ENCODE results near the gene EYA3.

The EYA3 gene

GRCh38 chr1:28073867-28074266 is 14.5 kb downstream of the EYA3 start:
- no peak for TF ChIP-seq CTCF (IDR thresholded peaks at IDR 0.05; ENCODE audit: low read depth, low read length)
- no peak for DNase-seq (ENCODE audit: low read depth in 2 of 2)

GRCh38 chr1:28071813-28072212 is 16.6 kb downstream of the EYA3 start:
- TF ChIP-seq CTCF (IDR thresholded peaks at IDR 0.05; ENCODE audit: low read depth, low read length) = no peak
- no peak overlapping the region for H3K4me3 ChIP-seq (replicated peaks in 1 of 2; ENCODE audit: low read depth in 2 of 2, low read length in 2 of 2)
- no peak for DNase-seq (ENCODE audit: low read depth in 2 of 2)

More at GRCh38 chr1:28073867-28074266, 14.5 kb downstream of the EYA3 start:
- no peak overlapping the region for H3K4me3 ChIP-seq (replicated peaks in 1 of 2; ENCODE audit: low read depth in 2 of 2, low read length in 2 of 2)

- no peak for TF ChIP-seq CTCF (IDR thresholded peaks at IDR 0.05; ENCODE audit: low read depth, low read length)
- no peak for DNase-seq (ENCODE audit: low read depth in 2 of 2)
- no peak overlapping the region for H3K4me3 ChIP-seq (replicated peaks in 1 of 2; ENCODE audit: low read depth in 2 of 2, low read length in 2 of 2)
Measured at GRCh38 chr1:28070725-28071593, 17.5 kb downstream of the EYA3 start.

GRCh38 chr1:28067523-28068090 is 20.8 kb downstream of the EYA3 start:
- TF ChIP-seq CTCF (IDR thresholded peaks at IDR 0.05; ENCODE audit: low read depth, low read length) = no peak
- DNase-seq (ENCODE audit: low read depth in 2 of 2) = peak in 1 of 2 donors; percentile 36
- H3K4me3 ChIP-seq (replicated peaks in 1 of 2; ENCODE audit: low read depth in 2 of 2, low read length in 2 of 2) = no peak overlapping the region

GRCh38 chr1:28066393-28067154 is 21.8 kb downstream of the EYA3 start:
- no peak for TF ChIP-seq CTCF (IDR thresholded peaks at IDR 0.05; ENCODE audit: low read depth, low read length)
- H3K4me3 ChIP-seq (replicated peaks in 1 of 2; ENCODE audit: low read depth in 2 of 2, low read length in 2 of 2) = no peak overlapping the region
- DNase-seq (ENCODE audit: low read depth in 2 of 2) = no peak

GRCh38 chr1:28064064-28064463 is 24.3 kb downstream of the EYA3 start:
- no peak overlapping the region for H3K4me3 ChIP-seq (replicated peaks in 1 of 2; ENCODE audit: low read depth in 2 of 2, low read length in 2 of 2)
- DNase-seq (ENCODE audit: low read depth in 2 of 2) = peak; percentile 26 to 79
- no peak for TF ChIP-seq CTCF (IDR thresholded peaks at IDR 0.05; ENCODE audit: low read depth, low read length)
